ENCODE results near the gene MBNL1. TPM values are rescaled to one million over a fixed set of nuclear protein-coding genes. Genes with fewer than 3 reads are reported as not detected.
A peak's percentile ranks its signal among the peaks of the same experiment; 100 is the strongest.
"Not testable (repeated sequence)": the region's sequence is repeated elsewhere in the genome, so short reads cannot be mapped to it uniquely, and the experiment has no call there.

The MBNL1 gene
- total RNA-seq, 1 donor from 2014 or later: 180 TPM

DNA sequence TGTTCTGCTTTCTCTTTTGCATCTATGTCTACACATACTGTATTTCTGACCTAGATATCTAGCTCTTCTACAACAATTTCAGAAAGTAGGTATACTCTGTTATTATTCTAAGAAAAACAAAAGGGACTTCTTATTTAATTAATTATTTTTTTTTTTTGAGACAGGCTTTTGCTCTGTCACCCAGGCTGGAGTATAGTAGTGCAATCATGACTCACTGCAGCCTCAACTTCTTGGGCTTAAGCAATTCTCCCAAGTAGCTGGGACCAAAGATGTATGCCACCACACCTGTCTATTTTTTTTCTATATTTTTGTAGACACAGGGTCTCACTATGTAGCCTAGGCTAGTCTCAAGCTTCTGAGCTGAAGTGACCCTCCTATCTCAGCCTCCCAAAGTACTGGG, 130.6 kb downstream of the MBNL1 start:
- no peak for ATAC-seq
- intact Hi-C loops (cut with DNase I): loop anchor here (5.0 kb wide), 1 partner anchor 33 kb away; no protein-coding TSS in a partner anchor

DNA sequence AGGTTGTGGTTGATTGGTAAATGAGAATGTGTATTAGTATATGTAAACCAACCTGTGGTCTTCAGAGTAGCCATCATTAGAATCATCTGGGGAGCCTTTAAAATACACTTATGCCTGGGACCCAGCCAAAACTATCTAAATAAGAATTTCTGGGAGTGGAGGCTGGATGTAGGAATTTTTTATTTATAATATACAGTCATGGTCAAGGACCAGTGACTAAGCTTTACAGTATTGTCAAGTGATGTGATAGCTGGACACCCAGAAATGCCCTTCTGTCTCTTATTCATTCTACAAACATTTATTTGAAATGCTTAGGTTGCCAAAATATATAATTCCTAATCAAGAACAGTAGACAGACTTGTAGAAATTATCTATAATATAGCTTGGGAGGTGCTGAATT, 132.2 kb downstream of the MBNL1 start:
- intact Hi-C loops (cut with DNase I): loop anchor here (10.0 kb wide), 1 partner anchor 126 kb away; no protein-coding TSS in a partner anchor
- ATAC-seq (no peak), DNase-seq (ENCODE audit: missing footprints) (no peak)

More for the DNA sequence above, 130.6 kb downstream of the MBNL1 start:
- no peak for DNase-seq (ENCODE audit: missing footprints)

DNA sequence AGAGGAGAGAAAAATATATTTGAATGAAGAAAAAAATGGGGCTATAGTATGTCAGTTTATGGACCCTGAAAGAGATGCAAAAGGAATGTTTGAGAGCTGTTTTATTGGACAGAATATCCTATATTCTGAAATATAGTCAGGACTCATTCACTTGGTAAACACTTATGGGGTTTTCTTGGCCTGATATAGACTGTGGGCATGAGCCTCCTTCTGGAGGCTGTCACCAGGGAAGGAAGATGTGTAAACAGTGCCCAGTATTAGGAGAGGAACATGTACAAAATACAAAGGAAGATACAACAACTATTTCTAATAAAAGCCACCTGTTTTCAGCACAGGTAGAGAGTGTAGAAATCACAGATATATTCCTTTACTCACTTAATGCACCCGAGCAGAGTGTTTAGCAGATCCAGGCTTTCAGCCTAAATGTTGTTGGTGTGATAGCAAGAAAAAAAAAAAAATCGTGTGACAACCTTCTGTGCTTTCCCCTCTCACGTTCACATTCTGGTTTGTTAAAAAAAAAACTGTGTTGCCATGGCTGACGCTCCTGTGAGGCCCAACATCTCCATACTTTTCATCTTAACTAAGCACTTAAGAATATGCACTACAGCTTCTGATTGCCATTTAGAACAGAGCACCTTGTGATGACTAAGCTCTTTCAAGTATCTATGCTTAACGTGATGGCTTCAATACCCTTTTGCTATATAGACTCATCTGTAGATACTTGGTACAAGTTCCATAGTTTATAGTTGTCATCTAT, 134.1 kb downstream of the MBNL1 start:
- DNase-seq (ENCODE audit: missing footprints) (no peak), ATAC-seq (peak; percentile 25)
- intact Hi-C loops (cut with DNase I): loop anchor here (2.0 to 10.0 kb wide), 2 partner anchors 16 to 128 kb away; no protein-coding TSS in a partner anchor

GRCh38 chr3:152403632-152404066, 134.9 kb downstream of the MBNL1 start:
- intact Hi-C loops (cut with DNase I): loop anchor here (2.0 to 10.0 kb wide), 2 partner anchors 17 to 129 kb away; no protein-coding TSS in a partner anchor
- DNase-seq (ENCODE audit: missing footprints): peak; percentile 74
- peak; percentile 85 for ATAC-seq

GRCh38 chr3:152404976-152405375, 136.2 kb downstream of the MBNL1 start:
- intact Hi-C loops (cut with DNase I): loop anchor here (10.0 kb wide), 1 partner anchor 130 kb away; no protein-coding TSS in a partner anchor
- DNase-seq (ENCODE audit: missing footprints) (no peak), ATAC-seq (no peak)

DNA sequence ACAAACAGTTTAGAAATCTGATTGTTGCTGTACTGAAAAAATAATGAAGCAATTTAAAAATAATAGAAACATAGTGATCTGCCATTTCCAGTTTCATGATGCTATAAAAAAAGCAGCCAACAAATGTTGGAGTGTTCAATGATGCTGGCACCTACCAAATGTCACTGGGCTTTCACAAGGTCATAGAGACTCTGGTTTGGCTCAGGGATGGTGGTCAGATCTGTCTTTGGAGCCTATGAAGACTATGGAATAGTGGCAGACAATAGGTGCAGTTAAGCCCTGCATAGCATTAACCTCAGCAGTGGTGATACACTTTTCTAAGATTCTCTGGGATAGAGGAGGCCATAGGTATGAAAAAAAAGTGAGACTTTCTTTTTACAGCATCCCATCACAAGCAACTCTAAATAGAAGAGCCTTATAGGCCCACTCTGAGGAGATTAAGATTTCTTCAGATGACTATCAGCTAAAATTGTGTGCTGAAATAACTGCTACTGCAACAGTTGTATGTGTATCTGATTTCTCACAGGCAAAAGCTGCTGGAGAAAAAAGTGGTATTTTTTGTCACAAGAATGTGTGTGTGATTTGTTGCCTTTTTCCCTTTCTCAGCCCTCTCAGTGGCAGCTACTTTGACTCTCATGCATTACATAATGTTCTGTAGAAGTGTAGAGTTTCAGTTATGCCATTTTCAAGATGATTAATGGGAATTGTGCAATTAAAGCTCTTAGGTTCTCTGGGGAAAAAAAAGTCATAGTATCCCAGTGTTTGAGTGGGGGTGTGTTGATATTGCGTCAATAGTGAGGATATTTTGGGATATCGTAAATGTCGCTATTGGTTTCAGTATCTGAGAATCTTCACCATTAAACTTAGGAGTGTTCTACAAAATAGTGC, 137.4 kb downstream of the MBNL1 start:
- intact Hi-C loops (cut with DNase I): loop anchor here (10.0 kb wide), 1 partner anchor 131 kb away; no protein-coding TSS in a partner anchor

DNA sequence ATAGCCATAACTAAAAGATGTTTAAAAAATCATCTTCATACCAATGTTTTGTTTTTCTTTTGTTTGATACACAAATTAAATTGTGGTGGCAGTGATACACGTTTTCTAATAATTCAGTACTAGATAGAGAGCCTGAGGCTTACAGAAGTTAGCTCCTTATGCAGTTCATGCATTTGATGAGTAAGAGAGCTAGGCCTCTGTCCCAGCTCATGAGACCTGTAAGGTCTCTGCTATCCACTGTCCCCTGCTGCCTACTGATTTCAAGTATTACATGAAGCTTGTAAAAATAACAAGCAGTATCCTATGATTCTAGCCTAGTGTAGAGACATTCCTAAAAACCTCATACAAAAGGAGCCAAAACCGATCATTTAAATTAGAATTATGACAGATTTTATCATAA, 144.5 kb downstream of the MBNL1 start:
- DNase-seq (ENCODE audit: missing footprints) (no peak), ATAC-seq (no peak)
- intact Hi-C loops (cut with DNase I): no loop called here

More for the DNA sequence above, 137.4 kb downstream of the MBNL1 start:
- DNase-seq (ENCODE audit: missing footprints): no peak
- ATAC-seq: peak; percentile 75

DNA sequence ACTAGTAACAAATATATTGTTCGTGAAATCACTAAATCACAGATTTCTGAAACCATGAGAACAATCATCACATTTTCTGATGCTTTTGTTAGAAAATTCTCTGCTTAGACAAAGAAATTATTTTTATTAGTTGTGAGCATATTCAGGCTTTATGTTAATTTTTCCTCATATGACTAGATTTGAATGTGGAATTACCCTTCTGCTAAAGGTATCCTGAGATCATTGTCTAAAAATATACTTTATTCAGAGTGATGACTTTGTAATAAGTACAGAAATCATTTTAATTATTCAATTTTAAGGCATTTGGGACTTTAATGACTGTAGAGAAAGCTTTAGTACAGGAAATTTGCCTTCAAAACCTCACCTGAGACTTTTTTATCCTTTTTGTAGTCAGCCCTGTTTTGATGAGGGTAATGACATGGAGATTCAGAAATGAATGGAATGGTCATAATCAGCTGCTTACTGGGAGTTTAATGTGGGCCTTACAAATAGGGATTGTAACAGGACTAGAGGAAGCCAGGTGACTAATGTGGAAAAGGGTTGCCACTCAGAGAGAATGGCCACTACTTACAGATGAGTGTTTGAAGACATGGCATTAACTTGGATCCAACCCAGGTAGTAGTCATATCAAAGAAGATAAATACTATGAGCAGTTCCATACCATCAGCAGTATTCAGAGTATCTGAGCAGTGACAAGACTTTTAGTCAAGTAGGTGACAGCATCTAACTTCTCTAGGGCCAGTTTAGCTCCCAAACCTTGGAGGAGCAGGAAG, 148.3 kb downstream of the MBNL1 start:
- intact Hi-C loops (cut with DNase I): no loop called here
- no peak for DNase-seq (ENCODE audit: missing footprints)
- ATAC-seq: peak; percentile 50

GRCh38 chr3:152419748-152420147, 151.0 kb downstream of the MBNL1 start:
- DNase-seq (ENCODE audit: missing footprints) (no peak), ATAC-seq (no peak)
- intact Hi-C loops (cut with DNase I): no loop called here

DNA sequence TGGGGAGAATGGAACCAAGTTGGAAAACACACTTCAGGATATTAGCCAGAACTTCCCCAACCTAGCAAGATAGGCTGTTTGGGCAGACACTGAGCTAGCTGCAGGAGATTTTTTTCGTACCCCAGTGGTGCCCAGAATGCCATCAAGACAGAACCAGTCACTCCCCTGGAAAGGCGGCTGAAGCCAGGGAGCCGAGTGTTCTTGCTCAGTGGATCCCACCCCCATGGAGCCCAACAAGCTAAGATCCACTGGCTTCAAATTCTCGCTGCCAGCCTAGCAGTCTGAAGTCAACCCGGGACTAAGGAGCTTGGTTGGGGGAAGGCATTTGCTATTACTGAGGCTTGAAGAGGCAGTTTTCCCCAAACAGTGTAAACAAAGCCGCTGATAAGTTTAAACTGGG, 152.4 kb downstream of the MBNL1 start:
- intact Hi-C loops (cut with DNase I): no loop called here
- ATAC-seq (no peak), DNase-seq (ENCODE audit: missing footprints) (no peak)

- ATAC-seq (no peak), DNase-seq (ENCODE audit: missing footprints) (no peak)
- intact Hi-C loops (cut with DNase I): no loop called here
These were observed 157.7 kb downstream of the MBNL1 start for GRCh38 chr3:152426393-152426792.

DNA sequence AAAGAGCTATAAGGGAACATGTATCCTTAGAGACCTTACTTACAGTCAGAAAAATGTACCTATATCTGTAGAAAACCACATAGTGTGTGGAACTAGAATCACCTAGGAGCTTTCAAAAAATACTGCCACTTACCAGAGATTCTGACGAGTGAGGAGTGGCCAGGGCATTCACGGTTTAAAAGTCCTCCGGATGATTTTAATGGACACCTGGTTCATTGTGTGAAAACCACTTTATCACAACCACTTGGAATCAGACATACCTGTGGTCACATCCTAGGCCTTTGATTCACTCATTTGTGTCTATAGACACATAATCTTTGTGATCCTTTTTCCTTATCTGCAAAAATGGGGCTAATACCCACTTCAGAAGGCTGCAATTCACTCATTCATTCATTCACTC, 159.8 kb downstream of the MBNL1 start:
- ATAC-seq: no peak
- intact Hi-C loops (cut with DNase I): no loop called here
- DNase-seq (ENCODE audit: missing footprints): no peak

- intact Hi-C loops (cut with DNase I): loop anchor here (5.0 kb wide), 1 partner anchor 33 kb away; no protein-coding TSS in a partner anchor
- peak; percentile 94 for ATAC-seq
- DNase-seq (ENCODE audit: missing footprints): no peak
These were observed 161.7 kb downstream of the MBNL1 start for GRCh38 chr3:152430223-152431002.

DNA sequence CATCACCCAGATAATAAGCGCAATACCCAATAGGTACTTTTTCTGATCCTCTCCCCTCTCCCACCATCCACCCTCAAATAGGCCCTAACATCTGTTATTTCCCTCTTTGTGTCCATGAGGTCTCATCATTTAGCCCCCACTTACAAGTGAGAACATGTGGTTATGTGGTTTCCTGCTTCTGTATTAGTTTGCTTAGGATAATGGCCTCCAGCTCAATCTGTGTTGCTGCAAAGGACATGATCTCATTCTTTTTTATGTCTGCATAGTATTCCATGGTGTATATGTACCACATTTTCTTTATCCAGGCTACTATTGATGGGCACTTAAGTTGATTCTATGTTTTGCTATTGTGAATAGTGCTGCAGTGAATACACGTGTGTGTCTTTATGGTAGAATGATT, 165.4 kb downstream of the MBNL1 start:
- intact Hi-C loops (cut with DNase I): loop anchor here (5.0 kb wide), 1 partner anchor 37 kb away; no protein-coding TSS in a partner anchor
- ATAC-seq (no peak), DNase-seq (ENCODE audit: missing footprints) (no peak)

GRCh38 chr3:152435210-152435609, 166.5 kb downstream of the MBNL1 start:
- ATAC-seq; DNase-seq (ENCODE audit: missing footprints); intact Hi-C loops (cut with DNase I): not testable (repeated sequence)

- DNase-seq (ENCODE audit: missing footprints): no peak
- intact Hi-C loops (cut with DNase I): no loop called here
- ATAC-seq: no peak
These were observed 168.2 kb downstream of the MBNL1 start for GRCh38 chr3:152436707-152437590.

DNA sequence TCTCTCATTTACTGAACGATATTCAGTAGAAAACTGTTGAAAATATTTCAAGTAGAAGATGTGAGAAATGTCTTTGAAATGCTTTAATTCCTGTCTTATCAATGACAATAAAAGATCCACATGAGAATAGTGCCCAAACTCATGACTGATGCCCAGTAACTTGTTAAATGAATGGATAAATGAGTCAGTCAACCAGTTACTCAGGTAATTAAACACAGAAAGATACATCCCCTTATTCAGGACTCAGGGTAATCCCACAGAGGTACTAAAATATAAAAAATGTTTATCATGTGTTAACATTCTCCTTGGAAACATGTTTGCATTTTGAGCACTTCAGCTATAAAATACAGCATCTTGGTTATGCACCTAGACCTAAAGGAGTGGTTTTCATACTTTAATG, 169.5 kb downstream of the MBNL1 start:
- no peak for ATAC-seq
- DNase-seq (ENCODE audit: missing footprints): no peak
- intact Hi-C loops (cut with DNase I): no loop called here
